SW 1271 (cell line): ENCODE data around the gene ERBB4.
"Not testable (repeated sequence)": the region's sequence is repeated elsewhere in the genome, so short reads cannot be mapped to it uniquely, and the experiment has no call there.

Experiments used
- DNase-seq, 2 experiments: peaks; one replicate each; lab custom pipeline; 2025; lab: John Stamatoyannopoulos, UW

Gene ERBB4

GRCh38 chr2:212145121-212145520 is 393.5 kb downstream of the ERBB4 start:
- DNase-seq = no peak

DNA sequence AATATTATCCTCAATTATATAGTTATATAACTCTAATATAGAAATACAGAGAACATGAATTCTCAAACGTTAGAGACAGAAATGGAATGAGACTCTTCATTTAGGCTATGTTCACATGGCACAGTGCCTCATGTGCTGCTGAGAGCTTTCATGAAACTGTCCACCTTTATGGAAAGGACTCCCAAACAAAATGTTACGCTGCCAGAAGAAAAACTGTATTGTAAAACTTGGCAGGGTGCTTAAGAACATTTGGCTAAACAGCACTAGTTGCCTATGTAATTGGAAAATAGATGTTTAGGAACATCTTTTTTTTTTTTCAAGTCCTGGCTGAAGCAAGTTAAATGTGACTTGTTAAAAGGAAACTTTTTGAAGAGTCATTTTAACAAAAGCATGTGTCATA is 396.0 kb downstream of the ERBB4 start:
- DNase-seq = no peak

GRCh38 chr2:212141499-212141898 is 397.1 kb downstream of the ERBB4 start:
- no peak for DNase-seq

GRCh38 chr2:212136216-212136795 is 402.3 kb downstream of the ERBB4 start:
- DNase-seq = no peak

- no peak for DNase-seq
Measured at GRCh38 chr2:212135739-212136138, 402.9 kb downstream of the ERBB4 start.

DNA sequence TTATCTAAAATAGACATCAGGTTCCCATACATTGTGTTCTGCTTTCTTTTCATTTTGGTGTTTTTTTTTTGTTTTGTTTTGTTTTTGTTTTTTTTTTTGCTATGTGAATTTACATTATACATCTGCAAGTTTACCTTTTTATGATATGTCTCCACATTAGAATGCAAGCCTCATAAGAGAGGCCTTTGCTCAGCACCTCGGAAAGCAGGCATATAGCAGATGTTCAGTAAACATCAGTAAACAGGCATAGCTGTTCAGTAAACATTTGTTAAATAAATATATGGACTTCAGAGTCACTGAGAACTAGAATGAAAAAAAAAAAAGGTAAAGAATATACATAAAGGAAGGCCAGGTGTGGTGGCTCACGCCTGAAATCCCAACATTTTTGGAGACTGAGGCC is 405.3 kb downstream of the ERBB4 start:
- DNase-seq = no peak

DNA sequence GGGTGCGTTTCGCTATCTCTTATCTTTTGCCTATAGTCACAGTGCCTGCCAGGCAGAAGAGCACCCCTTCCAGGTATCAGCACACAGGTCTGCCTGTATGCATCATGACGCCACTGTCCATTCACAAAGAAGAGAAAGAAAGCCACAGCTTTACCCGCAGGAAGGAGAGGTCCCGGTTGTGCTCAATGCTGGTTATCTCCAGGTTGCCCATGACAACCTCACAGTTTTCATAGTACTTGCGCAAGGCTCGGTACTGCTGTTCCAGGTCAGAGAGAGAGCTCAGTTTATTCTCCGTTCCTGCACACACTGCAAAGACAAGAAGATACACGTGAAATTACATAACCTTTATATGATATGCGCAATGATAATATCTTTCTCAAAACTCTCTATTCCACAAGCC is 414.0 kb downstream of the ERBB4 start:
- no peak for DNase-seq

DNA sequence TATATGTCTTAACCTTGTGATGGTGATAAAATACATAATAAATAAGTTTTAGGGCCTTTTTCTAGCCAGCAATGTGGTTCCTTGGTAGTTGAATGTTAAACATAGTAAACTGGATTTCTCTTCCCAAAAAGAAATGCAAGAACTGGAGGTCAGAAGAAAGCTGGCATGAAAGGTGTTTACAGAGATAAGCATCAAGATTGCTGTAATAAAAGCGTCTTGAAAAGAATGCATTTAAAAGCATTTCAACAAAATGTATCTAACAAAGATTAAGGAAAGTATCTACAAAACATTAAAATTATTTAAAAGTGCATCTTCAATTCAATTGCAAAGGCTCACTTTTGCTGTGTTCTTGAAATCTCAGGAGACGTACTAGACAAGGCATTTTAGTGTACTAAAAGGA is 419.0 kb downstream of the ERBB4 start:
- DNase-seq = no peak

GRCh38 chr2:212117926-212118325 is 420.7 kb downstream of the ERBB4 start:
- DNase-seq = no peak

DNA sequence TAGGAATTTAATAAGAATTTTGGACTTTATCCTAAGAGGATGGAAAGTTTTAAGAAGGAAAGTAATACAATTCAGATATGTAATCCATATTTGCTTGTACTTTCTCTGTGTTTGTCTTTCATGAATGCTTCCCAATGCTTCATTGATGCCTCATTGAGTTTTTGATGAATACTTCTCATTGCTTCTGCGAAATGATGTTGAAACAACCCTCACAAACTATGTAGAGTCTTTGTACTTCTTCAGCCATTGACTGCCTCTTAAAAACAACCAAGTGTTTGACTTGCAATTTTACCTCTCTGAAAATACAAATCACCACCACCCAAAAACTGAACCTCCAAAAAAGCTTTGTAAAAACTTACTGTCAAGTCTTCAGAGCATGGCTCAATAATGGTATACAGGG is 424.1 kb downstream of the ERBB4 start:
- DNase-seq = no peak

GRCh38 chr2:212112401-212112800 is 426.2 kb downstream of the ERBB4 start:
- no peak for DNase-seq

DNA sequence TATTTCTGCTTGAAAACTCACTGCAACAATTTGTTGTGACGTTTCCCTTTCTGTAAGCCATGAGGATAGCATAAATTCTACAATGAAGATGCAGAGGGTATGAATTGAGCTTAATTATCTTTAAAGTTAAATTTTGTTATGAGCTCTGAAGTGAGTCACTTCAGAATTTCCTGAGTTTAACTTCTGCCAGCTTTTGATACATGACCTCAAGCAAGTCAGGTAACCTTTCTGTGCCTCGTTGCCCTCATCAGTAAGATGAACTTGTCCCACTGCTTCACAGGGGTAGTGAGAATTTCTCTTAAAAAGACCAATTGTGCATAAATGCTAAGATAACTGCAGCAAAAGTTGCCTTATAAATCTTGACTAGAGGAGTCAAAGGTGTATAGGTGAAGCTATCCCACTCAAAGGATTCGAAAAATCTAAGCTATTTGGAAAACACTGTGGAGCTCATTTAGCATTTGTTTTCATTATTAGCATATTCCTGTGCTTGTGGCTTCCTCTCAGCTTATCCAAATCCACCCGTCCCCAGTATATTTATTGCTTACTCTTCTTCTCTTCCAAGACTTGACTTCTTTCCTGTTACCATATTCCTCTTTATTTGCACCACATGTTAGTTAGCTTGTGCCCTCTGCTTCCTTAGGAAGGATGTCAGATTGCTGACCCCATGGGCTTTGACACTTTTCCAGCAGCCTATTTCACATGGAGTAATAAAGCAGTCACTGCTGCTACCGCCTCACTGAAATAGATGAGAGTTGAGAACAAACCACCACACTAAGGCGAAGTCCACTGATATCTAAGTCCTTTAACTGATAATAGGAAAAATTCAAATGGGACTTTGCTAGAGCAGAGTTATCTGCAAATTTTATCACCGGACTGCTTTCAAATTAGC is 428.6 kb downstream of the ERBB4 start:
- DNase-seq = no peak

DNA sequence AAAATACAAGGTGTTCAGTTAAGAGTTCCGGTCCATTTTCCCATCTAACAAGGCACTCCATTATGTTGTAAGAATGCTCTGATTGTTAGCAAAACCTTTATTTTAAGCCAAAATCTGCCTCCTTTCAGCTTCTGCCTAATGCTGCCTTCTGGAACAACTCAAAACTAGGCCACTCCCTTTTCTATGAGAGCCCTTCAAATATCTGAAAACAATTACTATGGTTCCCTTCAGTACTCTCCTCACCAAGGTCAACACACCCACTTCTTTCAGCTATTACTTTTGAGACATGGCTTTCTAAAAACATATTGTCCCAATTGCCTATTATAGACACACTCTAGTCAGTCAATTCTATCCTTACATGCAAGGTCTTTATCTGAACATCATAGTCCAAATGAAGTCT is 429.4 kb downstream of the ERBB4 start:
- no peak for DNase-seq

DNA sequence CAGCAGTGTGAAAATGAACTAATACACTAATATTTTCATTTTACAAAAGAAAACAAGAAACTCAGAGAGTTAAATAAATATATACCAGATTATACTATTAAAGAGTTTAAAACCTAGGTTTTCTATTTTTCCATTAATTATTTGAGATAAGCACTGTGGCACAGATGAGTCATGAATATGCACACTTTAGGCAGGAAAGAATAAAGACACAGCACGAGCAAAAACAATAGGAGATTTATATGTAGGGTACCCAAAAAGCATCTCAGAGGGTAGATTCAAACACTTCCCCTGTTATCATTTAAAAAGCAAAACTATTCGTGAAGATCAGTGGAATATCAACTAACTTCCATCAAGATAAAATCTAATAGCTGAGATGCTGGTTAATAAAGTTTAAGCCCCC is 430.6 kb downstream of the ERBB4 start:
- DNase-seq = no peak

DNA sequence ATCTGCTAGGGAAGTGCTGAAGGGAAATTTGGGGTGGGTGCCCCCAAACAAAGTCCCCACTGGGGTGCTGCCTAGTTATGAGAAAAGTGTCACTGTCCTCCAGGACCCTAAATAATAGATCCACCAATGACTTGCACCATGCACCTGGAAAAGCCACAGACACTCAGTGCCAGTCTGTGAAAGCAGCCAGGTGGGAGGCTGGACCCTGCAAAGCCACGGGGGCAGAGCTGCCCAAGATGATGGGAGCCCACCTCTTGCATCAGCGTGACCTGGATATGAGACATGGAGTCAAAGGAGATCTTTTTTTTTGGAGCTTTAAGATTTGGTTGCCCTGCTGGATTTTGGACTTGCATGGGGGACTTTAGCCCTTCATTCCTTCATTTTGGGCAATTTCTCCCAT is 431.6 kb downstream of the ERBB4 start:
- DNase-seq = no peak

GRCh38 chr2:212106536-212106935 is 432.1 kb downstream of the ERBB4 start:
- DNase-seq = not testable (repeated sequence)

- DNase-seq = no peak
Measured at GRCh38 chr2:212099658-212100057, 438.9 kb downstream of the ERBB4 start.

DNA sequence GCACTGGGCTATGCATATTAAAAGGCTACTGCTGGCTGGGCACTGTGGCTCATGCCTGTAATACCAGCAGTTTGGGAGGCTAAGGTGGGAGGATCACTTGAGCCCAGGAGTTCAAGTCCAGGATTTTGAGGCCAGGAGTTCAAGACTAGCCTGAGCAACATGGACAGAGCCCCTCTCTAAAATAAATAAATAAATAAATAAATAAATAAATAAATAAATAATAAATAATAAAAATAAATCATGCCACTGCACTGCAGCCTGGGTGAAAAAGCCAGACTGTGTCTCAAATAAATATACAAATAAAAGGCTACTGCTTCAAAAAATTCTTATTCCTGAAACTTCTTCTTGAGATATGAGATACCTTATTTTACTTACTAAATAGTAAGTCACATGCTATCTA is 439.6 kb downstream of the ERBB4 start:
- DNase-seq = no peak

- DNase-seq = no peak
Measured at GRCh38 chr2:212097001-212097400, 441.6 kb downstream of the ERBB4 start.

- no peak for DNase-seq
Measured at GRCh38 chr2:212089873-212090272, 448.7 kb downstream of the ERBB4 start.

GRCh38 chr2:212088353-212088752 is 450.2 kb downstream of the ERBB4 start:
- DNase-seq = no peak

DNA sequence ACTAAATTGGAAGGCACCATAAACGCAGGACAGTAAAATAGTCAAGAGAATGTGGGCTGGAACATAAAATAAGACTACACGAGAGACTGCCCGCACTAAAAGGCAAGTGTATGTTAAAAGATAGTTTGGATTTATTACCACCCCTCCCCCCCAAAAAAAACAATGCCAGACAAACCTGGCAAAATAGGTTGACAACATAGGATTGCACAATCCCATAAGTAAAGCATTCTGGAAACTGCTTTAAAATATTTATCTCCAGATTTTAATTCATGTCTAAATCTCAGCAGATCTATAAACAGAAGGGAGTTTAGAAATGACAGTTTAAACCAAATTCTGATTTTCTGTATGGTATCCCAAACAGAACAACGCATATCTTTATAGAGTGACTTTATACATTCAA is 455.1 kb downstream of the ERBB4 start:
- DNase-seq = no peak

DNA sequence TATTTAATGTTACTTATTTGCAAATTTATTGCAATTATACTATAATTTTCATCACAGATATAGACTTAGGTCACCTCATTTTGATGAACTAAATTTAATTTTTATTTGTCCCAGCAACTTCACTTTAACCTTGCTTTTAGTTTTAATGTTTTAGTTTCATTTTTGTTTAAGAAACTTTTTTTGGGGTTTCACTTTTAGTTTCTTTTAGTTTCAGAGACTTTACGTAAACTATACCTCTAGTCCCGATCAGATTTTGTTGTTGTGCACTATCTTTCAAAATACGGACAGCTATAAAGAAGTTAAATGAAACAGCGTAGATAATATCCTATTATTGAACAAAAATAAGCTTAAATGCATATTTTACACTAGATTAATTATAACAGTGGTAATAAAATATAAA is 460.5 kb downstream of the ERBB4 start:
- no peak for DNase-seq

DNA sequence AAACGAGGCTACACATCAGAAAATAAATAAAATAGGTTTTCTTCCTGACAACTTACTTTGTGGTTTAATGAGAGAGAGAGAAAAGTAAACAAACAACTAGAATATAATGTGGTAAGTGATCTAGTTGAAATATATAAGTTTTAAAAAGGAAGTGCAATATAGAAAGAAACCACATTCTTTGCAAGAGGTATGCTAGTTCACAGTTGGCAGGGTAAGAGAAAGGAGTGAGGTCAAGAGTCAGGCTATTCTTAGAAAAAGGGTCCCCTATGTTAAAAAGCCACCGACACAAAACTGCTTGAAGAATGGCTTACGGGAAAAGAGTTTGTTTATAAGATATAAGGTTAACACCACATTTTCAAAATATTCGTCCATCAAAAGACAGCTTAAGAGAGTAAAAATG is 462.1 kb downstream of the ERBB4 start:
- DNase-seq = no peak
